Amniotic stem cell (primary cell): ENCODE data around the gene ARHGEF17.

Experiments used
- DNase-seq: peaks from one replicate; lab custom pipeline; 2025; lab: John Stamatoyannopoulos, UW

The ARHGEF17 gene

DNA sequence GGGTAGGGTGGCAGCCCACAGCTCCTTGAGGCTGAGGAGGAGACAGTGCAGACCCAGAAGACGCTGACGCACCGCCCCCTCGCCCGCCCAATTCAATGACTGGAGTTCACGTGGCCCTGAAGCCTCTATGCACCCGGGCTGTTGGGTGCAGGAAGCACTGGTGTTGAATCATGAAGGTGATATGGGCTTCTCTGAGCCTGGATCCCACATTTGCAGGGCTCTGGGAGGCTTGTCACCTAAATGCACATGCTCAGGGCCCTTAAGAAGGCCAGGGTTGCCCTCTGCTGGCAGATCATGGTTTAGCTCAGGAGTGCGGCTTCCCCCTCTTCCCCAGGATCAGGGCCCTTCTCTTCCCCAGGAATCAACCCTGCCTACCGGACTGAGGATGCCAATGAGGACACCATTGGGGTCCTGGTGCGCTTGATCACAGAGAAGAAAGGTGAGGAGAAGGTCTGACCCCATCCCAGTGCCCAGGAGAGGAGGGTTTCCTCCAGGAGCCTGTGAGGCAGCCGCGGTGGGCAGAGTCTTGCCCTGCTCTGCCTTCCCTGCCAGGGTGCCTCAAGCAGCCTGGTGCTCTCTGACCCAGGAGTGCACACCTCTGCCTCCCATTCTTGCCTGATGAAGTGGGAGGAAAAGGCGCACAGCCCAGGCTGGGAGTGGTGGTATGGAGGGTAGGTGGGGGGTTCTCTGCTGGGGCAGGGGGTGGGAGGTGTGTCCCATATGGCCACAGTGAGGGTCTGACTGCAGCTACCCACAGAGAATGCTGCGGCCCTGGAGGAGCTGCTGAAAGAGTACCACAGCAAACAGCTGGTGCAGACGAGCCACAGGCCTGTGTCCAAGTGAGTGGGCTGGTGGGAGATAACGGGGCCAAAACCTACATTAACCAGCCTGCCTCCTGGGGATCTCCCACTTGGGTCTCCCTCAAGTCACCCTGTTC is 85.7 kb downstream of the ARHGEF17 start:
- peak; percentile 62 for DNase-seq

DNA sequence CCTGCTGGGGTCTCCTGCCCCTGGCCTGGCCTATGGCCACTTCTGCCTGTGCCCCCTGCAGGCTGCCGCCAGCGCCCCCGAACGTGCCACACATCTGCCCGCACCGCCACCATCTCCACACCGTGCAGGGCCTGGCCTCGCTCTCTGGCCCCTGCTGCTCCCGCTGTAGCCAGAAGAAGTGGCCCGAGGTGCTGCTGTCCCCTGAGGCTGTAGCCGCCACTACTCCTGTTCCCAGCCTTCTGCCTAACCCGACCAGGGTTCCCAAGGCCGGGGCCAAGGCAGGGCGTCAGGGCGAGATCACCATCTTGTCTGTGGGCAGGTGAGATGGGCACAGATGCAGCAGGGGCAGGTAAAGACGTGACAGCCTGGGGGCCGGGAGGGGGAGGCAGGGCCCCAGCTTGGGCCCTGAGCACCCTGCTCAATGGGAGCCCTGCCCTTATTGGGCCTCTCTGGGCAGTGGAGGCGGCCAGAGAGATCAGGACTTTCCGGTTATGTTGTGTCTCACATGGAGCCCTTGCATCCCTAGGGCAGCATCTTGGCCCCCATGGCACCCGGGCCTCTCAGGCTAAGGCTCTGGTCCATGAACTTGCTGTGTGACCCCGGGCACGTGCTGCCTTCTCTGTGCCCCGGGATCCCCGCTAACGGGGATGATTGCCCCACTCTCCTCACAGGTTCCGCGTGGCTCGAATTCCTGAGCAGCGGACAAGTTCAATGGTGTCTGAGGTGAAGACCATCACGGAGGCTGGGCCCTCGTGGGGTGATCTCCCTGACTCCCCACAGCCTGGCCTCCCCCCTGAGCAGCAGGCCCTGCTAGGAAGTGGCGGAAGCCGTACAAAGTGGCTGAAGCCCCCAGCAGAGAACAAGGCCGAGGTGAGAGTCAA is 86.6 kb downstream of the ARHGEF17 start:
- DNase-seq = no peak

DNA sequence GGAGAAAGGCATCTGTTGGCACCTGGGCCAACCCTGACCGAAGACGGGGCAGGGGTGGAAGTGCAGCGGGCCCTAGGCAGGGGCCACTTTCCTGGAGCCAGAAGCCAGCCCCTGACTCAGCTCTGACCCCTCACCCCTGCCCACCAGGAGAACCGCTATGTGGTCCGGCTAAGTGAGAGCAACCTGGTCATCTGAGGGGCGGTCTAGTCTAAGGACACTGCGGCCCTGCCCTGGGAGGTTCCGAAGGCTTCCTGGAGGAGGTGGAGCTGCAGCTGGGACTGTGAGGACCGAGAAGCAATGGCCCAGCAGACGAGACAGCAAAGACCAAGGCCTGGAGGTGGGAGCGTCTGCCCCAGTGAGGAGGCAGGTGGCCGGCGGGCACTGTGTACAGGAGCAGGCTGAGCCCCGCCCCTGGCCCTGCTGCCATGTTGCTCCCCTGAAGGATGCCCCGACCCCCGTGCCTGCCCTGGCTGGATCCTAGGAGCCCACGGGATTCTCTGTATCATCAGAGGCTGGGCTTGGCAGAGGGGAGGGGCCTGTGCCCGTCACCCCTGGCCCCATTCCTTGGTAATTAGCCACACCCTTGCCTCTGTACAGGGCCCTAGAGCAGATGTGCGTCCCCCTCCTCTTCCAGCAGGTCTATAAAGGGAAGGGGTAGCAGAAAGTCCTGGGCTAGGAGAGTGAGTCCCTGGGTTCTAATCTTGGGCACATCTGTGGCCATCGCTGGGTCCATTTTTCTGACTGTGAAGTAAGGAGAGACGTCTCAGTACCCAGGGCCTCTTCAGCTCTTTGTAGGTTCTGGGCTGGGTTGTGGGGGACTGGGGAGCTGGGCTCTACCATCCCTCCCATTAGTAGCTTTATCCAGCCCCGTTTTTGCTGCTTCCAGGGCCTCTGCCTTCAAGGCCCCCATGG is 87.5 kb downstream of the ARHGEF17 start:
- no peak for DNase-seq

DNA sequence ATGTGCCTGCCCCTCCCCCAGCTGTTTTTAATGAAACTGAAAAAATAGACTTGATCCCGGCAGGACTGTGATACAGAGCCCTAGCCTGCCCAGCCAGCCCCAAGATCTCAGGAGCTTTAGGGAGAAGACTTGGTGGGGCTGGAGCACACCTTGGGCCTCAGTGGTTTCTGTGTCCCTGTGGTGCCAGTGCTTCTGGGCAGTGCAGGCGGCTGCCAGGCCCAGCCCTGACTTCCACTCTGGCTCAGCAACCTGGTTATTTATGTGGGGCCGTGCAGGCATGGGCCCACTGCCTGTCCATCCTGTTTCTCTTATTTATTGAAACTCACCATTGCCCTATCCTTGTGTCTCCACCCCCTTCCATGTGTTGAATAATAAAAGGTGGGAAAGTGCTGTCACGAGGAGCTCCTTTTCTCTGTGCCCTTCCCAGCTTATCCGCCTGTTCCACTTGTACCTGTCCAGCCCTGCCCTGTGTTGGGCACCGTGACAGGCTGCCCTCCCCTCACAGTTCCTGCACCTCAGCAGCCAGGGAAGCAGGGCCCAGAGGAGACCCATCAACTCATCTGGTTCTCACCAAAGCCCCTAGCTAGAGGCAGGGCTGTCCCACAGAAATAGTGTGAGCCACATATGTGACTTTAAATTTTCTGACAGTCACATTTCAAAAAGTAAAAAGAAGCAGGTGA is 88.3 kb downstream of the ARHGEF17 start:
- DNase-seq = no peak

DNA sequence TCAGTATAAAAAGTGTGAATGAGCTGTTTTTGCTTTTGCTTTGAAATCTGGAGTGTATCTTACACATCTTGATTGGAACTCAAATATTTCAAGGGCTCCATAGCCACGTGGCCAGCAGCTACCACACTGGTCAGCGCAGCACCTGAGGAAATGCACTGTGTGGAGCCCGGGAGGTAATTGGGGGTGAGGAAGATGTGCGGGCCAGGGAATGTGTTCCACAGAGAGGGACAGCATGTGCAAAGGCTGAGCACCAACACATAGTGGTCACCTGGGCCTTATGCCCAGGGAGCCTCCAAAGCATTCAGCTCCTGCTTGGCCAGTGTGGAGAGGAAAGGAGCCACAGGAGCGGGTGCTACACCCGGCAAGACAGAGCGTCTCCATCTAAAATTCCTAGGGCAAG is 88.9 kb downstream of the ARHGEF17 start:
- DNase-seq = no peak

DNA sequence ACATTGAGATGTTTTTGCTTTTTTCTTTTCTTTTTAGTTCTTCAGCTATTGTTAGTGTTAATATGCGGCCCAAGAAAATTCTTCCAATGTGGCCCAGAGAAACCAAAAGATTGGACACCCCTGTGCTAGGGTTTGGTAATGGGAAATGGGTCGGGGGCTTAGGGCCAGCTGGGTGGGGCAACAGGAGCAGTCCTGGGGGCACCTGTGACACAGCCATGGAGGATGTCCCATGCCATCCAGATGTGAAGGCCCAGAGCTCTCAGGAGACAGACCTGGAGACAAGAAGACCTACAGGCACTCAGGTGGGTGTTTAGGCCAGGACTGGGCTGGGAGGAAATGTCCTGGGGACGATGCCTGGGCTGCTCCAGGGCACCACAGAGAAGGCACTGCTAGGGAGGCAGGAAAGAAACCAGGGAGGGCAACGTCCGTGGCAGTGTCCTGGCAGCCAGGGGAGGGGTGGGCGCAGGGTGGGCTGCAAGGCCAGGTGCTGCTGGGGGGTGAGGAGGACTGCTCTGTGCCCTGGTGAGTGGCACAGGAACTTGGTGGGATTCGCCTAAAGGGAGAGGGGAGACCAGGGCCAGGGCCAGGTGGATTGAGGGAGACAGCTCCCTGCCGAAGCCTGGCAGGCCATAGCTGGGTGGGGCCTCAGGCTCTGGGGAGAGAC is 89.5 kb downstream of the ARHGEF17 start:
- no peak for DNase-seq

DNA sequence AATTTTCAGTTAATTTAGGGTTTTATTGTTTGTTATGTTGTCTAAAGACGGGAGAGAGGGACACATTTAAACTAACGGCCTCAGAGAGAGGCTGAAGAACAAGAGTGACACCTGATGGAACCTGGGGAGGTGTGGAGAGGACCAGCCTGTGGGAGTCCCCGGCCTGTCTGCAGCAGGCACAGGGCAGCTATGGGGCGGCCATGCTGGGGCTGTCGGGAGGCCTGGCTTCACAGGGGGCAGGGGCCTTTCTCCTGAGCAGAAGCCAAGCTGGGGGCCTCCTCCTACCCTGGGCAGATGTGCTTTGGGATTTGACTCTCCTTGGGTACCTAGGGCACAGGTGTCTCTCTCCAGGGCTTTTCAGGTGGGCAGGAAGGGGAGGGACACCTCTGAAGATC is 90.1 kb downstream of the ARHGEF17 start:
- DNase-seq = no peak

DNA sequence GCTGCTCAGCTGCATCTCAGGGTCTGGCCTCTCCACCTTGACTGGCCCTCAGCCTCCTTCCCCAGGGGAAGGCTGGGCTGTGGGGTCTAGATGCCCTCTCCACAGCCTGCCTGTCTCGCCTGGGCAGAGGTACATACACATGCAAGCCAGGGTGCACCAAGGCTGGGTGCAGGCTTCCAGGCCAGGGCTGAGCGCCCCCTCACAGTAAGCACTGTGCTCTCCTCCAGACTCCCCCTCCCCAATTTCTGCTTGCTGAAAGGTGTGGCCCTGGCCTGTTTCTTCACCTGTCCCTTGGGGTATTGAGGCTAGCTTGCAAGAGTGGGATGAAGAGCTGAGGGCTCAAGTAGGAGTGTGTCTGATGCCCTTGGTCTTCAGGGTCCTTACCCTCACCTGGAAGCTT is 90.6 kb downstream of the ARHGEF17 start:
- DNase-seq = no peak

DNA sequence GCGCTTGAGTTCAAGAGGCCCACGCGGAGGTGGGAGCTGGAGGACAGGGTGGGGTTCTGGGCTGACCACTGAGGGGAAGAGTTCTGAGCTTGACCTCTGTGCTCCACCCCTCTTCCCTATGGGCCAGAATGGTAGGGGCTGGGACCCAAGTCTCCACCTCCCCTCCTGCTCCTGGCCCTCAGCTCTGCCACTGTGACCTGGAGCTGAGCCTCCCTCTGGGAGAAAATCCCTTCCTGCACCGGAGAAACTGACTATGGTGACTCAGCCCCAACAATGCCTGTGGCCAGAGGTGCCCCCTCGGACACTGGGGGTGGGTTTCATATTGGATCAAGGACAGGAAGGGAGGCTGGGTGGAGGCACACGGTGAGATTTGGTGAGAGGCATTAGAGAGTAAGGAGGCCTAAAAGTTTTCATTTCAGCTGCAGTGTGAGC is 91.1 kb downstream of the ARHGEF17 start:
- no peak for DNase-seq

DNA sequence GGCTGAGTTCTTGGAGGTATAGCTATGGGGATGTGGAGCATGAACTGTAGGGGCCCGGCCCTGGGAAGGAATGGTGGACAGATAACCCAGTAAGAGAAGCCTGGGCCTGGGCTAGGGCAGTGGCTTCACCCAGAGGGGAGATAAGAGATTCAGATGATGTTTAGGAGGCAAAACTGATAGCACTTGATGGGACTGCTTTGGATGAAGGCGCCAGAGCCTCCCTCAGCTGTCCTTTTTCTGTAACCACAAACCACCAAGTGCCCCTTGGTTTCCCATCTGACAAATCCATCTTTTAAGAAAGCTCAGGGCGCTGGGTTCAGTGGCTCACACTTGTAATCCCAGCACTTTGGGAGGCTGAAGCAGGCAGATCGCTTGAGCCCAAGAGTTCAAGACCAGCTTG is 91.6 kb downstream of the ARHGEF17 start:
- DNase-seq = no peak

DNA sequence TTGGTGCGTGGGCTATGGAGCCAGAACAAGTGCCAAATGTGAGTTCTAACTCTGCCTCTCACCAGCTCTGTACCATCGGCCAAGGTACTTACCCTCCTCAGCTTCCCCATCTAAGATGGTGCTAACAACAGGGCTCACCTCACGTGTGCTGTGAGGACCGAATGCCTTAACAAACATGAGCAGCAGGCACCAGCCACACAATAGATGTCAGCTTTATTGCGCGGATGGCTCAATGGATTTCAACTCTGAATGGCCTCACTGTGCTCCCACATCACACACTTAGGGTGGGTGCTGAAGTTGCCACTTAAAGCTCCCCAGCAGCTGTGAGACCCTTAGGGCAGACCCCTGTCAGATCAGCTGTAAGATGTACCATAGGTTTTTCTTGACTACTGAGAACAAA is 92.2 kb downstream of the ARHGEF17 start:
- DNase-seq = no peak

DNA sequence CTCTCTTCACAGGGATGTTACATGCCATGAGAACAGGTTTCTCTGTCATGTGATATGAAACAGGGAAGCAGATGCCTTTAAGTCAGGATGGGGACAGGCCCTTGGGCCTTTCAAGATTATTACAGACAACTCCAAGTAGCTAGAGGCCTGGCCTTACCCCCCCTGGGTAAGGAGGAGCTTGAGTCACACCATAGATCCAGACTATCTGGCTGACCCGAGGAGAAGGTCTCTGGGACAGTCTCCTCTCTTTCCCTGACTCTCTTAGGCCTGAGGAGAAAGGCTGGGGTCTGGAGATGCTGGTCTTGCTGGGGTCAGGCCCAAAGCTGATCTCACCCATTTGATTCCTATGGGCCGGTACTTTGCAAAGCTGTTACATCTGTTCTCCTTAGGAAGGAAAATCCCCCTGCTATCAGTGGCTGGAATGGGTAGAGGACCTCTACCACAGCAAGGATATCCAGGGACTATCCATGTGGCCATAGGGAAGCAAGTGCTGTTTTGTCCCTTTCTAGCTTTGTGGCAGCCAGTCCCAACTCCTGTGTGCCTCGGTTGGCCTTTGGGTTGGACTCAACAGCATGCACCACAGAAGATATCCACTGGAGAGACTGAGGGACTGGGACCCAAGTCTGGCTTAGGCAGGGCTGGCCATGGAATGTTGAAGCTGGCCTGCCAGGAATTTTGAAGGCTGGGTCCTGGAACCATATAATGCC is 93.3 kb downstream of the ARHGEF17 start:
- DNase-seq = no peak

DNA sequence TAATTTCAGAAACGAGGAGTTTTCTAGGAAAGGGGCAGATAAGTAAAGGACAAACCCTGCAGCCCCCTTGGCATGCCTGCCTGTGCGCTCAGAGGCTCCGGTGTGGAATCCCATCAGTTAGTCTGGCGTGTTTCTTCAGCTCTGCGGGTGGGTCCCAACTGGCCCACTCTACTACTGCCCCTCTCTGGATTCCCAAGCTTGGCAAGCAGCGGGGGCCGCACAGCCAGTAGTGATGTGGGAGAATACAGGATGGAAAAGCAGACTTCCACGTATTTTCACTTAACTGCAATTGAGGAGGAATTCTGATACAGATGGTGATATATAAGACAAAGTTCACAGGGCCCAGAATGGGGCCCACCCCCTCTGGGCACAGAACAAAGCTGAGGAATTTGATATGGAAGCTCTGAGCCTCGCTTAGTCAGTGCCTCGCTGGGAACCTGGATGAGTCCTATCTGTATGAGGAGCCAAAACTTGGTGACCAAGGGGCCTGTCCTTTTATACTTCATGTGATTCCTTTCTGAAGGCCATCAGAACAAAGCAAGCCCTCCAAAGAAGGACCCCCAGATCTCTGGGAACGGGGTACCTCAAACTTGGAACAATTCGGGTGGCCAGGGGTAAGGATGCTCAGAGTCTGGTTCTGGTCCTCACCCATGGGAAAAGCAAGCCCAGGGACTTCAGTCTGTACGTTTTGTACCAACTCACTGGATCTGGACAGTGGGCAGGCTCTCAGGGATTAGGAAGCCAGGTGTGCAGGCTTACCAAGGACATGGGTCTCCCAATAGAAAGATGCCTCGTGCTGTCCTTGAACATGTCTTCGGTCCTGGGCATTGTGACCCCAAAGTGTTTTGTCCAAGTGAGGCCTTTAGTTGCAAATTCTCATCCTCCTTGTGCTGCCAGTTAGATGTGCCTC is 94.1 kb downstream of the ARHGEF17 start:
- DNase-seq = no peak

DNA sequence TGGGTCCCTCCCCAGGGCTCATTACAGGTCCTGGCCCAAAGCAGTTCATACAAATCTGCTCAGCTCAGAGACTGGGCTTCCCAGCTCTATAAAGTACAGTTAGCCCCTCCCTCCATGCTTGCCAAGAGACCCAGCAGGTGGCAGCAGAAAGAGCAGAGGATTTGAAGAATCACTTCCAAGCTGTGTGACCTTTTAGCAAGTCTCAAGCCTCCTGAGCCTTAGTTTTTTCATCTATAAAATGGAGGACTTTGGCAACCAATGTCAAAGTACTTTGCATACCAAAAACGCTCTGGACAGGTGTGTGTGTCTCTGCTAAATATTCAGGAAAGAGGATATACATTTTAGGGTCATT is 94.7 kb downstream of the ARHGEF17 start:
- no peak for DNase-seq

DNA sequence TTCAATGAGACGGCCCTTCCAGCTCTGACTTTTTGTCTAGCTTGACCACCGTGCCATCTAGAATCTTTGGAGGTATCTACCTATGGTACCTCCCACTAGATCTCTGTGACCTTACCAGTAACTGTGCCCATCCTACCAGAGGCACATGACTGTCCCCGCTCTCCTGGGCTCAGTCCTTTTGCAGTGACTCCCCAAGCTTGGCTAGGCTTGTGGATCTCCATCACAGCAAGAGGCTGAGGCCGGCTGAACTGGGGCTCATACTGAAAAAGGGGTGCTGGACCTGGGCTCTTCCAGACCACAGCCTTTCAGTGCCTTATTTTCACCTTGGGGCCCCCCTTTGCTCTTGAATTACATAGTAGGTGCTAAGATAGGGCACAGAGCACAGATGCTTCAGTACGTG is 95.5 kb downstream of the ARHGEF17 start:
- no peak for DNase-seq

DNA sequence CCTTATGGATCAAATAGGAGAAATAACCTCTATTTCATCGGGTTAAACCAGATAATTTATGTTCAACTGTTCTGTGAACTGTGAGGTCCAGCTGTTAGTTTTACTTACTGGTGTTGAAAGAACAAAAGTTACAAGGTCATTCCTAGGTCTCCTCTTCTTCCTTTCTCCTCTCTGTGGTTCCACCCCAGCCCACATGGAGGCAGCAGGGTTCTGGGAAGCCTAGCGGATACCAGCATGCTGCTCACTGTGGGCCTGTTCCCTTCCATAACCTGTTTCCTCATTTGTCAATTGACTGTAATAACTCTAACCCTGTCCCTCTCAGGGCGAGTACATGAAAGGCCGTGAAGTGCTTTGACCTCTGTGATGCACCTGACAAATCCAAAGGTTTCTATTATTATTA is 96.0 kb downstream of the ARHGEF17 start:
- no peak for DNase-seq

DNA sequence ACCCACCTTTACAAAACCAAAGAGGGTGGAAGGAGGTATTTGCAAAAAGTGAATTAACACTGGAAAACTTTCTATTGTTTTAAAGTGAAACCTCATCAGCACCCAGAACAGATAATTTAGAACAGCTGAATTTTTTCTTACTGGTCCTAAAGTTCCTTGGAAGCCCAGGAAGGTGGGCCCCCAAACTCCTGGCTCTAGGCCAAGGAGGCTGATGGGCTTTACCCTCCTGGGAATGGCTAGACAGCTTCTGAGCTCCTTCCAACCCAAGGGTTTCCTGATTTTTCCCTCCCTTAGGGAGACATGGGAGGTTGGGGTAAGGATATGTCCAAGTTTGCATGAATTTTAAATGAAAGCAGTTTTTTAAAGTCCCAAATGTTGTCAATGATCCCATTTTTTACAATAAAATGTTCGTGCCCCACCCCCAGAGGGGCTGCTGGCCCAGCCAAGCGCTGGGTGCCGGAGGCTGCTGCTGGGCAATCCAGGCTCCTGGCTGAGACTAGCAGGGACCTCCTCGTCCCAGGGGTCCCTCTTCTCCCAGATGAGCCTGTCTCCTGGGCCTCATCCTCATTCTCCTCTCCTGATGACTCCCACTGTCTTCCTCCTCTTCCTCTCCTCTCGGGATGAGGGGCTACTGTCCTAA is 96.5 kb downstream of the ARHGEF17 start:
- DNase-seq = no peak

DNA sequence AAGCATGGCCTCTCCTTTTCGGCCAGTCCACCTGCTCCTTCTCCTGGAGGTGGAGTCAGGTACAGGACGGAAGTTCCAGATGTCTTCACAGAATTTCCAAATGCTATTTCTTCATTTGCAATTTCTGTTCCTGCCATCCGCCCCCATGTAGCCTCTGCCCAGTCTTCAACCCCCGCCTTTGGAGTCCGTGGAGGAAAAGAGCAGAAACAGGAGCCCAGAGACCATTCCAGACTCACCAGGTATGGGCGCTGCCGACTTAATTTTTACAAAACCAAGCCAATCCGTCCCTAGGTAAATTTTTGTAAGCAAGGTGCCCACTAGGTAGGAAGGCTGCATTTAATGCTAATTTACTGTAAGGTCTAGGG is 97.1 kb downstream of the ARHGEF17 start:
- DNase-seq = no peak

DNA sequence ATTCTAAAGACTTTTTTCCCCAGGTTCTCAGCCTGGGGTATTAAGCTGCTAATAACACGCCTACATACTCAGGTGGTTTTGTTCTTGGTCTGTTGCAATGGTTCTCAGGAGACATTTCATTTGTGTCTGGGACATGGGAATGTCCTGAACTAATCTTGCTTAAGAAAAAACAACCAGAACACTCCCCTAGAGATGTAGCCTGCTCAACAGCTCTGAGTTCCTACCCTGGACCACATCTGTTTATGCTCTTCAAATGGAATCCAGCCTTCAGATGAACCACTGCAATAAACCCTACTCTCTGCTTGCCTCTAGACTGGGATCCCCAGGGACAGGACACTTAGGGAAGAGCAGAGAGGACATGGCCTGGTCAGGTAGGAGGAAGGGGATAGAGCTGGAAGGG is 98.1 kb downstream of the ARHGEF17 start:
- DNase-seq = no peak
